SK-N-SH (cell line): Measurements from ENCODE around the gene HBB. TPM values are rescaled to one million over a fixed set of nuclear protein-coding genes. Genes with fewer than 3 reads are reported as not detected.
"Not testable (repeated sequence)": the region's sequence is repeated elsewhere in the genome, so short reads cannot be mapped to it uniquely, and the experiment has no call there.

Experiments
- CTCF ChIA-PET: fragments of 300-600, 350-600 bp; formaldehyde crosslinking; extraction: SDS; loops from one replicate; lab custom pipeline; 2021; lab: Yijun Ruan, JAX
- POLR2A ChIA-PET: fragments of 350-600 bp; sonication (Branson Sonifier 250); formaldehyde crosslinking; extraction: SDS; loops from one replicate; lab custom pipeline; 2020; ENCODE audit warnings: antibody characterized with exemption, inconsistent platforms; lab: Yijun Ruan, JAX
- DNase-seq: peaks from one replicate; pipeline ENCODE4 v3.0.0; 2012
- H2AFZ ChIP-seq: fragments of 200-600 bp; sonication (generic); 2 replicates; pipeline ENCODE4 v1.8.1; 2016; ENCODE audit warnings: antibody characterized with exemption, mild to moderate bottlenecking, low read depth
- H3F3A ChIP-seq: fragments of 200-600 bp; sonication (generic); replicated peaks from 2 replicates; pipeline ENCODE3; 2016; ENCODE audit warnings: antibody characterized with exemption, mild to moderate bottlenecking; ENCODE audit not compliant: insufficient read depth
- H3K27ac ChIP-seq, 2 experiments: fragments of 200-500 bp in 1 of 2; fragments of 200-600 bp in 1 of 2; sonication (Bioruptor generic) in 1 of 2; sonication (generic), shearing (Covaris generic) in 1 of 2; 2 replicates each; pipeline versions ENCODE4 v1.5.1 to v1.6.1; 2014 to 2016; ENCODE audit warnings: low read depth in 2 of 2, inconsistent platforms in 1 of 2, low read length in 1 of 2, mild to moderate bottlenecking in 1 of 2, mixed read lengths in 1 of 2
- H3K27me3 ChIP-seq: fragments of 200-600 bp; sonication (generic), shearing (Covaris generic); 2 replicates; pipeline ENCODE4 v1.6.1; 2016; ENCODE audit warnings: mixed run types; ENCODE audit not compliant: insufficient read depth
- H3K36me3 ChIP-seq, 2 experiments: fragments of 200-500 bp in 1 of 2; fragments of 200-600 bp in 1 of 2; sonication (Bioruptor generic) in 1 of 2; sonication (generic) in 1 of 2; replicated peaks in 1 of 2; 2 replicates each; pipeline versions ENCODE3 to v1.5.1; 2014 to 2016; ENCODE audit warnings: low read length in 1 of 2, mild to moderate bottlenecking in 1 of 2; ENCODE audit not compliant: insufficient read depth in 2 of 2, control insufficient read depth in 1 of 2
- H3K4me1 ChIP-seq, 2 experiments: fragments of 200-500 bp in 1 of 2; fragments of 200-600 bp in 1 of 2; sonication (Bioruptor generic) in 1 of 2; sonication (generic), shearing (Covaris generic) in 1 of 2; 2 replicates each; pipeline versions ENCODE4 v1.5.1 to v1.6.1; 2014 to 2016; ENCODE audit warnings: low read depth in 1 of 2, low read length in 1 of 2, mixed run types in 1 of 2; ENCODE audit not compliant: insufficient read depth in 2 of 2, control insufficient read depth in 1 of 2
- H3K4me2 ChIP-seq: fragments of 200-600 bp; sonication (generic), shearing (Covaris generic); 2 replicates; pipeline ENCODE4 v1.6.1; 2017; ENCODE audit warnings: mixed run types
- H3K4me3 ChIP-seq, 2 experiments: fragments of 200-500 bp in 1 of 2; fragments of 200-600 bp in 1 of 2; sonication (Bioruptor generic) in 1 of 2; sonication (generic), shearing (Covaris generic) in 1 of 2; 2 replicates each; pipeline versions ENCODE4 v1.5.1 to v1.8.1; 2014 to 2016; ENCODE audit warnings: low read depth in 2 of 2, inconsistent platforms in 1 of 2, low read length in 1 of 2, mild to moderate bottlenecking in 1 of 2, mixed read lengths in 1 of 2, moderate library complexity in 1 of 2
- H3K79me2 ChIP-seq: fragments of 200-600 bp; sonication (generic); 2 replicates; pipeline ENCODE4 v1.8.1; 2017; ENCODE audit warnings: mild to moderate bottlenecking; ENCODE audit not compliant: insufficient read depth
- H3K9ac ChIP-seq: fragments of 200-600 bp; sonication (generic); 2 replicates; pipeline ENCODE4 v1.6.1; 2017; ENCODE audit warnings: mixed run types
- H3K9me2 ChIP-seq: fragments of 200-600 bp; sonication (generic); 2 replicates; pipeline ENCODE4 v1.6.1; 2017; ENCODE audit warnings: mixed run types
- H3K9me3 ChIP-seq: fragments of 200-600 bp; sonication (generic); 2 replicates; pipeline ENCODE4 v1.6.1; 2017; ENCODE audit warnings: mixed run types, mild to moderate bottlenecking, moderate library complexity
- H4K20me1 ChIP-seq: fragments of 200-600 bp; sonication (generic); 2 replicates; pipeline ENCODE4 v1.6.1; 2017; ENCODE audit warnings: mild to moderate bottlenecking, mixed run types; ENCODE audit not compliant: insufficient read depth
- ELF1 ChIP-seq: IDR thresholded peaks from 2 replicates; pipeline ENCODE4 v1.4.0; 2012
- FOXJ3 ChIP-seq: sonication (generic); formaldehyde crosslinking; IDR thresholded peaks from 2 replicates; pipeline ENCODE4 v1.5.1; 2020; ENCODE audit warnings: mild to moderate bottlenecking, missing genetic modification reagents
- GABPA ChIP-seq: IDR thresholded peaks from 2 replicates; pipeline ENCODE4 v1.4.0; 2012; ENCODE audit warnings: low read depth, mild to moderate bottlenecking
- JUND ChIP-seq: IDR thresholded peaks from 2 replicates; pipeline ENCODE4 v1.4.0; 2012
- MAX ChIP-seq: IDR thresholded peaks from 2 replicates; pipeline ENCODE4 v1.4.0; 2012; ENCODE audit warnings: low read depth
- MXI1 ChIP-seq: IDR thresholded peaks from 2 replicates; pipeline ENCODE4 v1.6.1; 2012; ENCODE audit warnings: mild to moderate bottlenecking, low read depth, low read length, improper control_type of control experiment
- NFIC ChIP-seq: IDR thresholded peaks from 2 replicates; pipeline ENCODE4 v1.4.0; 2012; ENCODE audit warnings: borderline replicate concordance
- RCOR1 ChIP-seq: fragments of 150-350 bp; IDR thresholded peaks from 2 replicates; pipeline ENCODE4 v1.6.1; 2017; ENCODE audit warnings: antibody characterized with exemption, low read length
- RXRA ChIP-seq: IDR thresholded peaks from 2 replicates; pipeline ENCODE4 v1.4.0; 2012; ENCODE audit warnings: low read depth, mild to moderate bottlenecking, borderline replicate concordance
- TAF1 ChIP-seq: IDR thresholded peaks from 2 replicates; pipeline ENCODE4 v1.6.1; 2012; ENCODE audit warnings: low read depth, mild to moderate bottlenecking, low read length, moderate library complexity, borderline replicate concordance
- USF1 ChIP-seq: IDR thresholded peaks from 2 replicates; pipeline ENCODE4 v1.4.0; 2012; ENCODE audit warnings: low read depth, borderline replicate concordance
- WGBS: methylation state at CpG from one replicate; pipeline ENCODE4 v1.1.6; 2017; ENCODE audit warnings: low lambda C conversion rate; 5-methylcytosine and 5-hydroxymethylcytosine counted together
- polyA plus RNA-seq, 3 experiments: library from polyadenylated mRNA; depleted of rRNA; stranded (reverse); fragments of >200 nt; gene quantifications; 2 replicates each; pipeline ENCODE4 v1.2.3, GENCODE V29; 2012
- TF ChIP-seq, protein P1 (sequence below): fragments of 200-600 bp; sonication (generic); IDR thresholded peaks from 2 replicates; pipeline ENCODE4 v1.6.1; 2017; ENCODE audit warnings: antibody characterized with exemption, mild to moderate bottlenecking, moderate library complexity

HBB gene
- polyA plus RNA-seq, 1 of the 3 experiments (the other 2 are of a cell fraction) = not detected

DNA sequence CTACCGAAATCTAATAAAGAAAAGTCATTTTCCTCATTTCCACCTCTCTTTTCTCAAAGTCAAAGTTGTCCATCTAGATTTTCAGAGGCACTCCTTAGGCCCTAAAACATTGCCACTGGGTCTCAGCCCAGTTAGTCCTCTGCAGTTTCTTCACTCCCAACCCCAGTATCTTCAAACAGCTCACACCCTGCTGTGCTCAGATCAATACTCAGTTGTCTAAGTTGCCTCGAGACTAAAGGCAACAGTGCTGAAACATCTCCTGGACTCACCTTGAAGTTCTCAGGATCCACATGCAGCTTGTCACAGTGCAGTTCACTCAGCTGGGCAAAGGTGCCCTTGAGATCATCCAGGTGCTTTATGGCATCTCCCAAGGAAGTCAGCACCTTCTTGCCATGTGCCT is 27.2 kb upstream of the HBB start:
- not testable (repeated sequence) for DNase-seq, H2AFZ ChIP-seq

DNA sequence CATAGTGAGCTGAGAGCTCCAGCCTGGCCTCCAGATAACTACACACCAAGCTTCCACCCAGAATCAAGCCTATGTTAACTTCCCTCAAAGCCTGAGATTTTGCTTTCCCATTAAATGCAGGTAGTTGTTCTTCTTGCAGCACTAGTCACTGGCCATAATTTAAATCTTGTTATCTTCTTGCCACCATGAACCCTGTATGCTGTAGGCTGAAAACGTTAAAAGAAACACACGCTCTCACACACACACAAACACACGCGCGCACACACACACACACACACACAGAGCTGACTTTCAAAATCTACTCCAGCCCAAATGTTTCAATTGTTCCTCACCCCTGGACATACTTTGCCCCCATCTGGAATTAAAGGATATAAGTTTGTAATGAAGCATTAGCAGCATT is 26.6 kb upstream of the HBB start:
- H3K9me2 ChIP-seq, H3K27ac ChIP-seq, POLR2A ChIA-PET, H3K9me3 ChIP-seq, H3K79me2 ChIP-seq, CTCF ChIA-PET, H3K36me3 ChIP-seq, H3K9ac ChIP-seq, H3K4me1 ChIP-seq, H3K4me3 ChIP-seq, H3F3A ChIP-seq, DNase-seq, H3K4me2 ChIP-seq, H2AFZ ChIP-seq, H3K27me3 ChIP-seq, H4K20me1 ChIP-seq: not testable (repeated sequence)
- 18% methylated on average over 5 of the region's 5 CpGs for WGBS

More for the DNA sequence above, 27.2 kb upstream of the HBB start:
- H3K9ac ChIP-seq, H3K4me3 ChIP-seq, H3K27me3 ChIP-seq, H3K4me2 ChIP-seq, H3K9me2 ChIP-seq, H3K36me3 ChIP-seq, H3K79me2 ChIP-seq, CTCF ChIA-PET, H3K9me3 ChIP-seq, H3K27ac ChIP-seq, H4K20me1 ChIP-seq, H3K4me1 ChIP-seq, H3F3A ChIP-seq, POLR2A ChIA-PET: not testable (repeated sequence)
- WGBS = 4% methylated on average over 2 of the region's 2 CpGs

GRCh38 chr11:5252919-5253265 is 26.0 kb upstream of the HBB start:
- no peak overlapping the region for H3K9ac ChIP-seq
- no peaks in the 10 kb centered on the region for H3F3A ChIP-seq
- no peaks in the 10 kb centered on the region for H3K4me1 ChIP-seq
- H3K4me3 ChIP-seq = no peak overlapping the region
- DNase-seq = no peak
- H3K4me2 ChIP-seq = no peak overlapping the region
- H3K36me3 ChIP-seq = no peaks in the 10 kb centered on the region
- H3K27ac ChIP-seq = no peak overlapping the region
- TF ChIP-seq JUND (no peak), MAX (no peak), USF1 (no peak), FOXJ3 (CRISPR knock-in tag) (no peak), GABPA (no peak), TAF1 (no peak), NFIC (no peak), MXI1 (no peak), RCOR1 (no peak), RXRA (no peak), ELF1 (no peak)
- TF ChIP-seq, protein P1, sequence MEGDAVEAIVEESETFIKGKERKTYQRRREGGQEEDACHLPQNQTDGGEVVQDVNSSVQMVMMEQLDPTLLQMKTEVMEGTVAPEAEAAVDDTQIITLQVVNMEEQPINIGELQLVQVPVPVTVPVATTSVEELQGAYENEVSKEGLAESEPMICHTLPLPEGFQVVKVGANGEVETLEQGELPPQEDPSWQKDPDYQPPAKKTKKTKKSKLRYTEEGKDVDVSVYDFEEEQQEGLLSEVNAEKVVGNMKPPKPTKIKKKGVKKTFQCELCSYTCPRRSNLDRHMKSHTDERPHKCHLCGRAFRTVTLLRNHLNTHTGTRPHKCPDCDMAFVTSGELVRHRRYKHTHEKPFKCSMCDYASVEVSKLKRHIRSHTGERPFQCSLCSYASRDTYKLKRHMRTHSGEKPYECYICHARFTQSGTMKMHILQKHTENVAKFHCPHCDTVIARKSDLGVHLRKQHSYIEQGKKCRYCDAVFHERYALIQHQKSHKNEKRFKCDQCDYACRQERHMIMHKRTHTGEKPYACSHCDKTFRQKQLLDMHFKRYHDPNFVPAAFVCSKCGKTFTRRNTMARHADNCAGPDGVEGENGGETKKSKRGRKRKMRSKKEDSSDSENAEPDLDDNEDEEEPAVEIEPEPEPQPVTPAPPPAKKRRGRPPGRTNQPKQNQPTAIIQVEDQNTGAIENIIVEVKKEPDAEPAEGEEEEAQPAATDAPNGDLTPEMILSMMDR = no peak
- H3K9me2 ChIP-seq = no peaks in the 10 kb centered on the region
- 3% methylated on average over 1 of the region's 1 CpG for WGBS
- H3K27me3 ChIP-seq = no peaks in the 10 kb centered on the region; the same call in 1 of the 2 replicates
- H3K79me2 ChIP-seq = no peaks in the 10 kb centered on the region
- H3K9me3 ChIP-seq = no peaks in the 10 kb centered on the region
- ChIA-PET POLR2A (no interaction called here), CTCF (interaction anchor here (0.6 kb wide), 1 partner anchor 286 kb away, joined by 3 read pairs; no protein-coding TSS in a partner anchor)
- H2AFZ ChIP-seq = no peak overlapping the region
- H4K20me1 ChIP-seq = no peaks in the 10 kb centered on the region
